Neural cell (in vitro differentiated cells): Measurements from ENCODE around the gene AIF1L. TPM values are rescaled to one million over a fixed set of nuclear protein-coding genes. Genes with fewer than 3 reads are reported as not detected.

Experiments
- H2AFZ ChIP-seq: fragments of 200-600, 300-800 bp; sonication (generic), shearing (Covaris generic); 2 replicates; pipeline ENCODE4 v1.6.0; 2014; ENCODE audit warnings: low read depth, mild to moderate bottlenecking, antibody characterized with exemption, low read length, moderate library complexity
- H3F3A ChIP-seq: fragments of 200-600 bp; shearing (Covaris generic); 2 replicates; pipeline ENCODE4 v1.6.1; 2016; ENCODE audit warnings: mild to moderate bottlenecking, moderate library complexity, mixed read lengths, antibody characterized with exemption, low read length; ENCODE audit not compliant: insufficient read depth, poor library complexity, severe bottlenecking
- H3K27ac ChIP-seq: fragments of 200-600, 300-800 bp; sonication (generic), shearing (Covaris generic); 2 replicates; pipeline ENCODE4 v1.5.1; 2014; ENCODE audit warnings: mild to moderate bottlenecking, low read length, moderate library complexity
- H3K27me3 ChIP-seq: fragments of 300-800, 200-600 bp; sonication (generic), shearing (Covaris generic); 2 replicates; pipeline ENCODE4 v1.6.0; 2014; ENCODE audit warnings: mild to moderate bottlenecking, low read depth, low read length, moderate library complexity; ENCODE audit not compliant: insufficient read depth
- H3K36me3 ChIP-seq: fragments of 300-800, 200-600 bp; sonication (generic), shearing (Covaris generic); 2 replicates; pipeline ENCODE4 v1.5.1; 2014; ENCODE audit warnings: mild to moderate bottlenecking, antibody characterized with exemption, low read length, moderate library complexity; ENCODE audit not compliant: insufficient read depth
- H3K4me2 ChIP-seq: fragments of 300-800, 200-600 bp; sonication (generic), shearing (Covaris generic); 2 replicates; pipeline ENCODE4 v1.6.0; 2014; ENCODE audit warnings: mild to moderate bottlenecking, low read length
- H3K4me3 ChIP-seq: fragments of 300-800, 200-600 bp; sonication (generic), shearing (Covaris generic); 2 replicates; pipeline ENCODE4 v1.5.1; 2014; ENCODE audit warnings: mild to moderate bottlenecking, low read length, moderate library complexity
- H3K79me2 ChIP-seq: fragments of 200-600 bp; shearing (Covaris generic); replicated peaks from 2 replicates; pipeline ENCODE4 v1.6.0; 2014; ENCODE audit warnings: mild to moderate bottlenecking, low read length, moderate library complexity; ENCODE audit not compliant: insufficient read depth
- H3K9ac ChIP-seq: fragments of 300-800, 200-600 bp; sonication (generic), shearing (Covaris generic); 2 replicates; pipeline ENCODE4 v1.6.1; 2016; ENCODE audit warnings: mild to moderate bottlenecking, low read length, mixed read lengths
- H3K9me2 ChIP-seq: fragments of 200-600 bp; shearing (Covaris generic); 2 replicates; pipeline ENCODE4 v1.6.1; 2016; ENCODE audit warnings: mild to moderate bottlenecking, low read length, mixed read lengths; ENCODE audit not compliant: insufficient read depth
- H3K9me3 ChIP-seq: fragments of 200-600, 300-800 bp; sonication (generic), shearing (Covaris generic); 2 replicates; pipeline ENCODE4 v1.6.1; 2016; ENCODE audit warnings: mild to moderate bottlenecking, mixed run types, low read length, moderate library complexity, mixed read lengths
- H4K20me1 ChIP-seq: fragments of 200-600 bp; shearing (Covaris generic); 2 replicates; pipeline ENCODE4 v1.6.1; 2016; ENCODE audit warnings: mild to moderate bottlenecking, mixed run types; ENCODE audit not compliant: insufficient read depth
- CTCF ChIP-seq: fragments of 450-650 bp; IDR thresholded peaks from 2 replicates; pipeline ENCODE4 v1.5.1; 2014; ENCODE audit warnings: antibody characterized with exemption, mild to moderate bottlenecking, moderate library complexity; ENCODE audit not compliant: poor library complexity, severe bottlenecking
- EP300 ChIP-seq: fragments of 450-650 bp; conservative IDR thresholded peaks from 2 replicates; pipeline ENCODE4 v1.6.1; 2014; ENCODE audit warnings: antibody characterized with exemption, mild to moderate bottlenecking, moderate library complexity; ENCODE audit not compliant: poor library complexity, severe bottlenecking
- EZH2 ChIP-seq: fragments of 200-600, 300-800 bp; shearing (Covaris generic), sonication (generic); IDR thresholded peaks from 2 replicates; pipeline ENCODE4 v1.6.1; 2014; ENCODE audit warnings: antibody characterized with exemption, low read length, borderline replicate concordance, mild to moderate bottlenecking; ENCODE audit not compliant: insufficient read depth, poor library complexity, severe bottlenecking
- MXI1 ChIP-seq: fragments of 450-650 bp; conservative IDR thresholded peaks from 2 replicates; pipeline ENCODE4 v1.6.1; 2014; ENCODE audit warnings: antibody characterized with exemption, mild to moderate bottlenecking; ENCODE audit not compliant: poor library complexity, severe bottlenecking
- POLR2AphosphoS5 ChIP-seq: IDR thresholded peaks from 2 replicates; pipeline ENCODE4 v1.6.1; 2012
- RAD21 ChIP-seq: fragments of 450-650 bp; conservative IDR thresholded peaks from 2 replicates; pipeline ENCODE4 v1.6.1; 2014; ENCODE audit warnings: antibody characterized with exemption, mild to moderate bottlenecking, moderate library complexity
- REST ChIP-seq: IDR thresholded peaks from 2 replicates; pipeline ENCODE4 v1.6.1; 2012; ENCODE audit warnings: borderline replicate concordance
- SMC3 ChIP-seq: fragments of 450-650 bp; conservative IDR thresholded peaks from 2 replicates; pipeline ENCODE4 v1.6.1; 2014; ENCODE audit warnings: antibody characterized with exemption, mild to moderate bottlenecking, moderate library complexity; ENCODE audit not compliant: poor library complexity
- TAF1 ChIP-seq: IDR thresholded peaks from 2 replicates; pipeline ENCODE4 v1.6.1; 2012; ENCODE audit warnings: low read depth
- polyA plus RNA-seq: library from polyadenylated mRNA; depleted of rRNA; stranded (reverse); fragments of >200 nt; gene quantifications from 2 replicates; pipeline ENCODE4 v1.2.3, GENCODE V29; 2014

The AIF1L gene
- polyA plus RNA-seq, 1 donor from 2014 or later = 3.4 TPM

- H3K4me3 ChIP-seq = no peak overlapping the region
- H3K4me2 ChIP-seq = no peak overlapping the region
- no peak overlapping the region for H3K9ac ChIP-seq
Observed at GRCh38 chr9:131097948-131098278, 1.6 kb downstream of the AIF1L start.

DNA sequence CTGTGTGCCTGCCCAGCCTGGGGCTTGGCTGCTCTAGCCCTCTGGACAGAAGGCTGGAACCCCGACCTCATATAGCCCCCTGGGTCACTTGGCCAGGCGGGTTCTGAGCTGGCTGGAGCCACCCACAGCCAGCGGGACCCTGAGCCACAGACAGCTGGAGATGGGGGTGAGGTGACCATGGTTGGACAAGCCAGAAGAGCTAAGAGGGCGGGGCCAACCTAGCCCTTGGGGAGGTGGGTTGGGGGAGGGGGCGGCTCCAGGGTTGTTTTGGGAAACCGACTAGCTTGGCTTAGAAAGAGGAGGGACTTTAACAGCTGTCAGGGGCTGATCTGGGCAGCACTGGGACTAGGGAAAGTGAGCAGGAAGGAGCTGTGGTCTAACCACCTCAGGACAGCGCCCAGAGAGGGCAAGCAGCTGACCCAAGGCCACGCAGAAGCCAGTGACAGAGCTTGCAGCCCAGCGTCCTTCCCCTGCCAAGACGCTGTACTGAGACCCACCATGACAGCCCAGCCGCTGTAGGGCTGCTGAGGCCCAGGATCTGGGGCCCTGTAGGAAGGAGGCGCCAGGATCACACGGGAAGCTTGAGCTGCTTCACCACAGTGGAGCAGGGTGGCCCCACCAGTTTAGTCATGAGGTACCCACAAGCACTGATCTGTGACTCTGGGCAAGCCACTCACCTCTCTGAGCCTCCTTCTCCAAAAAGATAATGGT is 2.2 kb downstream of the AIF1L start:
- no peaks in the 10 kb centered on the region for H3K36me3 ChIP-seq
- H3K79me2 ChIP-seq = no peaks in the 10 kb centered on the region
- TF ChIP-seq TAF1 (no peak), CTCF (no peak), RAD21 (no peak), SMC3 (no peak), POLR2AphosphoS5 (no peak), MXI1 (no peak), EP300 (no peak), EZH2 (no peak), REST (no peak)
- H3K27me3 ChIP-seq = peaks cover 20% of the 10 kb centered on the region
- H3K4me2 ChIP-seq = no peak overlapping the region
- H2AFZ ChIP-seq = no peak overlapping the region
- H4K20me1 ChIP-seq = no peaks in the 10 kb centered on the region
- H3K9me2 ChIP-seq = no peaks in the 10 kb centered on the region
- no peaks in the 10 kb centered on the region for H3K9me3 ChIP-seq
- no peak overlapping the region for H3K9ac ChIP-seq
- no peak overlapping the region for H3K4me3 ChIP-seq
- H3K27ac ChIP-seq = no peak overlapping the region
- peaks cover 3% of the 10 kb centered on the region for H3F3A ChIP-seq

More at GRCh38 chr9:131097948-131098278, 1.6 kb downstream of the AIF1L start:
- H3K27ac ChIP-seq = no peak overlapping the region
- no peak for TF ChIP-seq RAD21
- no peak for TF ChIP-seq EP300
- TF ChIP-seq EZH2 = no peak
- no peaks in the 10 kb centered on the region for H4K20me1 ChIP-seq
- H3K27me3 ChIP-seq = peaks cover 20% of the 10 kb centered on the region
- H3K79me2 ChIP-seq = no peaks in the 10 kb centered on the region
- no peak overlapping the region for H2AFZ ChIP-seq
- no peaks in the 10 kb centered on the region for H3K36me3 ChIP-seq
- no peaks in the 10 kb centered on the region for H3K9me3 ChIP-seq
- H3F3A ChIP-seq = peaks cover 3% of the 10 kb centered on the region
- no peaks in the 10 kb centered on the region for H3K9me2 ChIP-seq
